HepG2 (cell line): ENCODE results near the gene CFD. TPM values are rescaled to one million over a fixed set of nuclear protein-coding genes. Genes with fewer than 3 reads are reported as not detected.
A peak's percentile ranks its signal among the peaks of the same experiment; 100 is the strongest.

Experiments
- ATAC-seq: fragments of 200-7000 bp; cut with Tn5 transposase; 3 replicates; pipeline ENCODE4 v1.9.1; 2020; ENCODE audit warnings: mild to moderate bottlenecking, moderate library complexity
- BruUV-seq: library from RNA; stranded (reverse); fragments of 400-500 nt; replicated peaks from 2 replicates; lab custom pipeline; 2021; lab: Mats Ljungman, UMichigan
- CTCF ChIA-PET: fragments of 300-600 bp; formaldehyde crosslinking; extraction: SDS; loops from one replicate; lab custom pipeline; 2021; ENCODE audit warnings: low total read pairs, inconsistent platforms, low intra/inter-chr PET ratio; lab: Yijun Ruan, JAX
- POLR2A ChIA-PET: fragments of 350-600 bp; sonication (Branson Sonifier 250); formaldehyde crosslinking; loops from one replicate; lab custom pipeline; 2020; ENCODE audit warnings: antibody characterized with exemption, inconsistent platforms; lab: Yijun Ruan, JAX
- DNase-seq: peaks from one replicate; pipeline ENCODE4 v3.0.0-alpha.2; 2015; ENCODE audit warnings: low spot score
- FAIRE-seq: peaks from 3 replicates; lab custom pipeline; 2011; peaks lifted over from hg19 to GRCh38; lab: Jason Lieb, UNC
- H2AFZ ChIP-seq: one replicate; pipeline ENCODE4 v1.6.1; 2011; ENCODE audit warnings: low read length, inconsistent platforms
- H3K27ac ChIP-seq: fragments of 300-600 bp; 3 replicates; pipeline ENCODE4 v1.8.0; 2011; ENCODE audit warnings: mixed run types, mild to moderate bottlenecking, mixed read lengths, low read length, inconsistent platforms; ENCODE audit not compliant: insufficient read depth; ENCODE audit errors: extremely low read length
- H3K27me3 ChIP-seq, 2 experiments: fragments of 200-600 bp in 1 of 2; 2 replicates in 1 of 2; 3 replicates in 1 of 2; pipeline versions ENCODE4 v1.6.0 to v1.8.0; 2011; ENCODE audit warnings: low read length in 2 of 2, mild to moderate bottlenecking in 2 of 2, moderate library complexity in 2 of 2, inconsistent platforms in 1 of 2; ENCODE audit not compliant: insufficient read depth in 2 of 2, control insufficient read depth in 1 of 2
- H3K36me3 ChIP-seq, 2 experiments: fragments of 200-600 bp in 1 of 2; replicated peaks in 1 of 2; 2 replicates in 1 of 2; 3 replicates in 1 of 2; pipeline versions ENCODE4 v1.5.1 to v1.8.0; 2011; ENCODE audit warnings: low read length in 2 of 2, inconsistent platforms in 1 of 2; ENCODE audit not compliant: insufficient read depth in 2 of 2, control insufficient read depth in 1 of 2
- H3K4me1 ChIP-seq: 2 replicates; pipeline ENCODE4 v1.5.1; 2012; ENCODE audit warnings: low read length, inconsistent platforms; ENCODE audit not compliant: insufficient read depth
- H3K4me2 ChIP-seq: 2 replicates; pipeline ENCODE4 v1.6.0; 2011; ENCODE audit warnings: low read depth, low read length, inconsistent platforms
- H3K4me3 ChIP-seq, 3 experiments: fragments of 200-600 bp in 1 of 3; sonication (generic), shearing (Covaris generic) in 1 of 3; replicated peaks in 1 of 3; 2 replicates each; pipeline ENCODE4 v1.5.1; 2011 to 2016; ENCODE audit warnings: low read length in 3 of 3, inconsistent platforms in 2 of 3, low read depth in 2 of 3, mild to moderate bottlenecking in 2 of 3, control low read depth in 1 of 3, mixed read lengths in 1 of 3; ENCODE audit not compliant: insufficient read depth in 1 of 3
- H3K79me2 ChIP-seq: one replicate; pipeline ENCODE4 v1.6.1; 2011; ENCODE audit warnings: low read length, inconsistent platforms; ENCODE audit not compliant: insufficient read depth
- H3K9ac ChIP-seq: 2 replicates; pipeline ENCODE4 v1.6.0; 2011; ENCODE audit warnings: mild to moderate bottlenecking, low read depth, low read length, inconsistent platforms; ENCODE audit not compliant: insufficient read depth
- H3K9me3 ChIP-seq: 2 replicates; pipeline ENCODE4 v1.5.1; 2012; ENCODE audit warnings: mild to moderate bottlenecking, low read length
- H4K20me1 ChIP-seq: 2 replicates; pipeline ENCODE4 v1.6.0; 2011; ENCODE audit warnings: inconsistent platforms, mild to moderate bottlenecking, low read length, moderate library complexity; ENCODE audit not compliant: insufficient read depth
- ARNTL ChIP-seq: sonication (generic); formaldehyde crosslinking; IDR thresholded peaks from 2 replicates; pipeline ENCODE4 v1.4.0; 2020; ENCODE audit warnings: mild to moderate bottlenecking, missing genetic modification reagents
- HBP1 ChIP-seq: IDR thresholded peaks from 2 replicates; pipeline ENCODE4 v1.6.1; 2016; ENCODE audit warnings: low read depth, control low read depth
- HNRNPUL1 ChIP-seq: fragments of 200-400 bp; formaldehyde crosslinking; IDR thresholded peaks from 2 replicates; pipeline ENCODE4 v1.6.1; 2017; ENCODE audit warnings: low read depth, mild to moderate bottlenecking, low read length, moderate library complexity
- PBX2 ChIP-seq: IDR thresholded peaks from 2 replicates; pipeline ENCODE4 v1.6.1; 2016; ENCODE audit warnings: control low read depth
- RBM39 ChIP-seq: fragments of 200-400 bp; formaldehyde crosslinking; IDR thresholded peaks from one replicate; pipeline ENCODE4 v1.6.1; 2018; ENCODE audit warnings: antibody characterized with exemption, mild to moderate bottlenecking, low read depth, low read length; ENCODE audit not compliant: poor library complexity, severe bottlenecking
- TEF ChIP-seq: sonication (generic); formaldehyde crosslinking; IDR thresholded peaks from 2 replicates; pipeline ENCODE4 v1.5.0; 2020; ENCODE audit warnings: missing genetic modification reagents
- ZNF318 ChIP-seq: sonication (generic); formaldehyde crosslinking; IDR thresholded peaks from 2 replicates; pipeline ENCODE4 v1.4.0; 2020; ENCODE audit warnings: mild to moderate bottlenecking, missing genetic modification reagents
- ZNF513 ChIP-seq: sonication (generic); formaldehyde crosslinking; conservative IDR thresholded peaks from 2 replicates; pipeline ENCODE4 v1.5.0; 2020; ENCODE audit warnings: missing genetic modification reagents
- ZNF549 ChIP-seq: sonication (generic); formaldehyde crosslinking; IDR thresholded peaks from 2 replicates; pipeline ENCODE4 v1.5.0; 2020; ENCODE audit warnings: missing genetic modification reagents
- ZNF563 ChIP-seq: sonication (generic); formaldehyde crosslinking; IDR thresholded peaks from 2 replicates; pipeline ENCODE4 v1.8.0; 2022; ENCODE audit warnings: mild to moderate bottlenecking, moderate library complexity, missing genetic modification reagents
- WGBS: methylation state at CpG from one replicate; pipeline ENCODE4 v1.1.6; 2017; ENCODE audit warnings: low lambda C conversion rate; 5-methylcytosine and 5-hydroxymethylcytosine counted together
- in situ Hi-C: cut with HindIII; loops from 2 replicates; pipeline ENCODE4 v1.10.0; 2017; ENCODE audit warnings: low pct_unique_long_range_greater_than_20kb; ENCODE audit not compliant: extremely low pct_ligation_motif_present
- intact Hi-C: fragments of 100-400 bp; cut with micrococcal nuclease; formaldehyde crosslinking; loops from one replicate; pipeline ENCODE4 v1.10.0; 2022; ENCODE audit not compliant: unreplicated experiment
- polyA plus RNA-seq, 8 experiments: library from polyadenylated mRNA; depleted of rRNA in 3 of 8; stranded (reverse) in 7 of 8; unstranded in 1 of 8; fragments of >200 nt; fragmentation: Illumina TruSeq in 4 of 8; extraction: Trizol in 4 of 8; gene quantifications; 2 replicates each; pipeline versions ENCODE4 v1.2.1 to v1.2.3, GENCODE V29; 2011 to 2016; ENCODE audit warnings: low read depth in 4 of 8, missing spikeins in 1 of 8, mixed read lengths in 1 of 8; ENCODE audit not compliant: insufficient read depth in 1 of 8
- total RNA-seq, 5 experiments: library from RNA; depleted of rRNA; stranded (reverse); fragments of >200 nt; fragmentation: Illumina TruSeq; extraction: Trizol; gene quantifications; 2 replicates each; pipeline ENCODE4 v1.2.3, GENCODE V29; 2016; ENCODE audit warnings: low read depth in 1 of 5

The CFD gene
- total and polyA plus RNA-seq, 2 of the 13 experiments (the other 11 are each of a cell fraction or from before 2014, with no cell fraction given), result 2.3 to 4.6 TPM

- TF ChIP-seq ZNF318 (CRISPR knock-in tag) (no peak), ZNF563 (CRISPR knock-in tag) (no peak), HNRNPUL1 (no peak), ZNF549 (CRISPR knock-in tag) (no peak)
Measured at GRCh38 chr19:896434-896833, 37.0 kb downstream of the CFD start (continued).

GRCh38 chr19:896999-897398, 37.5 kb downstream of the CFD start:
- WGBS, result 94% methylated on average over 11 of the region's 11 CpGs
- TSS peak; percentile 64 for BruUV-seq
- Histone ChIP-seq H3K27me3 (no peaks in the 10 kb centered on the region), H3K9me3 (no peaks in the 10 kb centered on the region), H3K79me2 (peaks cover 6% of the 10 kb centered on the region), H2AFZ (no peak overlapping the region), H3K4me3 (no peak overlapping the region), H3K27ac (no peak overlapping the region), H3K4me1 (no peaks in the 10 kb centered on the region), H3K36me3 (peaks cover 5 to 15% of the 10 kb centered on the region in 2 experiments; a peak in 4 of 5 replicates), H4K20me1 (no peaks in the 10 kb centered on the region), H3K4me2 (no peak overlapping the region), H3K9ac (no peak overlapping the region)
- intact Hi-C loops (no loop called here), in situ Hi-C loops (no loop called here)
- POLR2A ChIA-PET, result no interaction called here
- FAIRE-seq (no peak), DNase-seq (no peak), ATAC-seq (no peak)
- CTCF ChIA-PET, result no interaction called here
- TF ChIP-seq PBX2 (CRISPR knock-in tag) (no peak), ZNF513 (CRISPR knock-in tag) (no peak), ARNTL (CRISPR knock-in tag) (no peak), HBP1 (CRISPR knock-in tag) (no peak), RBM39 (no peak), TEF (no peak)
